HepG2 (cell line): Measurements from ENCODE around the gene PDPK1. TPM values are rescaled to one million over a fixed set of nuclear protein-coding genes. Genes with fewer than 3 reads are reported as not detected.

Experiments
- HHEX ChIP-seq: IDR thresholded peaks from 2 replicates; pipeline ENCODE4 v1.6.1; 2016; ENCODE audit warnings: control low read depth
- KLF13 ChIP-seq: sonication (generic); formaldehyde crosslinking; IDR thresholded peaks from 2 replicates; pipeline ENCODE4 v1.4.0; 2020; ENCODE audit warnings: mild to moderate bottlenecking, missing genetic modification reagents
- MTF1 ChIP-seq: sonication (generic); formaldehyde crosslinking; IDR thresholded peaks from 2 replicates; pipeline ENCODE4 v1.5.0; 2020; ENCODE audit warnings: missing genetic modification reagents
- NBN ChIP-seq: fragments of 450-650 bp; conservative IDR thresholded peaks from 2 replicates; pipeline ENCODE4 v1.6.1; 2017
- SCMH1 ChIP-seq: sonication (generic); formaldehyde crosslinking; IDR thresholded peaks from 2 replicates; pipeline ENCODE4 v1.9.0; 2021; ENCODE audit warnings: missing genetic modification reagents, mild to moderate bottlenecking, borderline replicate concordance
- TEAD2 ChIP-seq: sonication (generic); formaldehyde crosslinking; IDR thresholded peaks from 2 replicates; pipeline ENCODE4 v1.9.0; 2021; ENCODE audit warnings: missing genetic modification reagents
- ZNF180 ChIP-seq: sonication (generic); formaldehyde crosslinking; IDR thresholded peaks from 2 replicates; pipeline ENCODE4 v1.4.0; 2020; ENCODE audit warnings: low read depth, missing genetic modification reagents, borderline replicate concordance
- polyA plus RNA-seq, 8 experiments: library from polyadenylated mRNA; depleted of rRNA in 3 of 8; stranded (reverse) in 7 of 8; unstranded in 1 of 8; fragments of >200 nt; fragmentation: Illumina TruSeq in 4 of 8; extraction: Trizol in 4 of 8; gene quantifications; 2 replicates each; pipeline versions ENCODE4 v1.2.1 to v1.2.3, GENCODE V29; 2011 to 2016; ENCODE audit warnings: low read depth in 4 of 8, missing spikeins in 1 of 8, mixed read lengths in 1 of 8; ENCODE audit not compliant: insufficient read depth in 1 of 8
- total RNA-seq, 5 experiments: library from RNA; depleted of rRNA; stranded (reverse); fragments of >200 nt; fragmentation: Illumina TruSeq; extraction: Trizol; gene quantifications; 2 replicates each; pipeline ENCODE4 v1.2.3, GENCODE V29; 2016; ENCODE audit warnings: low read depth in 1 of 5
- TF ChIP-seq, protein P1 (sequence below): sonication (generic); formaldehyde crosslinking; IDR thresholded peaks from 2 replicates; pipeline ENCODE4 v1.4.0; 2020; ENCODE audit warnings: missing genetic modification reagents, borderline replicate concordance
- TF ChIP-seq, protein P2 (sequence below): IDR thresholded peaks from 2 replicates; pipeline ENCODE4 v1.6.1; 2016; ENCODE audit warnings: missing biosample characterization, missing genetic modification reagents, low read depth
- TF ChIP-seq, protein P3 (sequence below): sonication (generic); formaldehyde crosslinking; conservative IDR thresholded peaks from 2 replicates; pipeline ENCODE4 v1.4.0; 2020; ENCODE audit warnings: mild to moderate bottlenecking, missing genetic modification reagents, moderate library complexity
- TF ChIP-seq, protein P4 (sequence below): sonication (generic); formaldehyde crosslinking; IDR thresholded peaks from 2 replicates; pipeline ENCODE4 v1.4.0; 2020; ENCODE audit warnings: missing genetic modification reagents
- TF ChIP-seq, protein P5 (sequence below): sonication (generic); formaldehyde crosslinking; IDR thresholded peaks from 2 replicates; pipeline ENCODE4 v1.9.0; 2021; ENCODE audit warnings: missing genetic modification reagents, borderline replicate concordance
- TF ChIP-seq, protein P6 (sequence below): IDR thresholded peaks from 2 replicates; pipeline ENCODE4 v1.6.1; 2018; ENCODE audit warnings: missing genetic modification reagents

The PDPK1 gene
- total and polyA plus RNA-seq, 2 of the 13 experiments (the other 11 are each of a cell fraction or from before 2014, with no cell fraction given), result 59.6 to 129 TPM

DNA sequence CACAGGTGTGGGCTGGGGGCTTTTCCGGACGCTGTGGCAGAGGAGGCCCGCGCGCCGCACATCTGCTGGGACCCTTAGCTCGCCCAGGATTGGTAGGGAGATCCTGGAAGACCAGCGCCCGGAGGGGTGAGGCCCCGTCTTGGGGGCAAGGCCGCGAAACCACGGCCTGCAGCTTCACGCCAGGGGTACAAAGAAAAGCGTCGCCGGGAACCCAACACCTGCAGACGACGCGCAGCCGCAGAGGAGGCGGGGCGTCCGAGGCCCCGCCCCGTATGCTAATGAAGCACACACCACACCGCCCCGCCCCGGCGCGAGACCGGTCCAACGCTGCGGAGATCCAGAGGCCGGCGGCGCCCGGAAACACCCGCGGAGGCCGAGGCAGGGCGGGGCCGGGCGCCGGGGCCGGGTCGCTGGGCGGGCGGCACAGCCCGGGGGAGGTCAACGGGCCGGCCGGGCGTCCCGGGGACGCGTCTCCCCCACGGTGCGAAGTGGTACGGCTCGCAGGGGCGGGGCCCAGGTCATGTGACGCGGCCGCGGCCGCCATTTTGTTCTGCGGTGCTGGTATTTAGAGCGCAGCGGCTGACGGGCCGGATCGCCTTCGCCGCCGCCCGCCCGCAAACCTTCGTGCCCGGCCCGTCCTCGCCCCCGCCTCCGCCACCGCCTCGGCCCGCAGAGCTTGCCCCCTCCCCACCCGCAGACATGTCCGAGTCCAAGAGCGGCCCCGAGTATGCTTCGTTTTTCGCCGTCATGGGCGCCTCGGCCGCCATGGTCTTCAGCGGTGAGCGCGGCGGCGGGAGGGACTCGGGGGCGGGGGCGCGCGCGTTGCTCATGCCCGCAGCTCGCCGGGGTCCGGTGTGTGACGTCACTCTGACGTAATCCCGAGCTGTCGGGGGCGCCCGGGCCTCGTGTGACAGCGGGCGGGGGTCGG, 24.2 kb upstream of the PDPK1 start, which contains the start of gene ATP6V0C (continued):
- TF ChIP-seq, protein P1, sequence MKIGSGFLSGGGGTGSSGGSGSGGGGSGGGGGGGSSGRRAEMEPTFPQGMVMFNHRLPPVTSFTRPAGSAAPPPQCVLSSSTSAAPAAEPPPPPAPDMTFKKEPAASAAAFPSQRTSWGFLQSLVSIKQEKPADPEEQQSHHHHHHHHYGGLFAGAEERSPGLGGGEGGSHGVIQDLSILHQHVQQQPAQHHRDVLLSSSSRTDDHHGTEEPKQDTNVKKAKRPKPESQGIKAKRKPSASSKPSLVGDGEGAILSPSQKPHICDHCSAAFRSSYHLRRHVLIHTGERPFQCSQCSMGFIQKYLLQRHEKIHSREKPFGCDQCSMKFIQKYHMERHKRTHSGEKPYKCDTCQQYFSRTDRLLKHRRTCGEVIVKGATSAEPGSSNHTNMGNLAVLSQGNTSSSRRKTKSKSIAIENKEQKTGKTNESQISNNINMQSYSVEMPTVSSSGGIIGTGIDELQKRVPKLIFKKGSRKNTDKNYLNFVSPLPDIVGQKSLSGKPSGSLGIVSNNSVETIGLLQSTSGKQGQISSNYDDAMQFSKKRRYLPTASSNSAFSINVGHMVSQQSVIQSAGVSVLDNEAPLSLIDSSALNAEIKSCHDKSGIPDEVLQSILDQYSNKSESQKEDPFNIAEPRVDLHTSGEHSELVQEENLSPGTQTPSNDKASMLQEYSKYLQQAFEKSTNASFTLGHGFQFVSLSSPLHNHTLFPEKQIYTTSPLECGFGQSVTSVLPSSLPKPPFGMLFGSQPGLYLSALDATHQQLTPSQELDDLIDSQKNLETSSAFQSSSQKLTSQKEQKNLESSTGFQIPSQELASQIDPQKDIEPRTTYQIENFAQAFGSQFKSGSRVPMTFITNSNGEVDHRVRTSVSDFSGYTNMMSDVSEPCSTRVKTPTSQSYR (CRISPR knock-in tag), result no peak
- TF ChIP-seq NBN (no peak), SCMH1 (CRISPR knock-in tag) (no peak), HHEX (CRISPR knock-in tag) (no peak), ZNF180 (CRISPR knock-in tag) (0 out of 2 replicates have a peak, but pooled peaks have one; percentile 34), MTF1 (no peak), TEAD2 (CRISPR knock-in tag) (no peak), KLF13 (CRISPR knock-in tag) (no peak)
- TF ChIP-seq, protein P2, sequence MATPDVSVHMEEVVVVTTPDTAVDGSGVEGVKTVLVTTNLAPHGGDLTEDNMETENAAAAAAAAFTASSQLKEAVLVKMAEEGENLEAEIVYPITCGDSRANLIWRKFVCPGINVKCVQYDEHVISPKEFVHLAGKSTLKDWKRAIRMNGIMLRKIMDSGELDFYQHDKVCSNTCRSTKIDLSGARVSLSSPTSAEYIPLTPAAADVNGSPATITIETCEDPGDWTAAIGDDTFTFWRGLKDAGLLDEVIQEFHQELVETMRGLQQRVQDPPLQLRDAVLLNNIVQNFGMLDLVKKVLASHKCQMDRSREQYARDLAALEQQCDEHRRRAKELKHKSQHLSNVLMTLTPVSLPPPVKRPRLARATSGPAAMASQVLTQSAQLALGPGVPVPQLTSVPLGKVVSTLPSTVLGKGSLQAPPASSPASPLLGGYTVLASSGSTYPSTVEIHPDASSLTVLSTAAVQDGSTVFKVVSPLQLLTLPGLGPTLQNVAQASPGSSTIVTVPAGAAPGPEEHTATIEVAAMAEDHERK (CRISPR knock-in tag), result no peak
- TF ChIP-seq, protein P3, sequence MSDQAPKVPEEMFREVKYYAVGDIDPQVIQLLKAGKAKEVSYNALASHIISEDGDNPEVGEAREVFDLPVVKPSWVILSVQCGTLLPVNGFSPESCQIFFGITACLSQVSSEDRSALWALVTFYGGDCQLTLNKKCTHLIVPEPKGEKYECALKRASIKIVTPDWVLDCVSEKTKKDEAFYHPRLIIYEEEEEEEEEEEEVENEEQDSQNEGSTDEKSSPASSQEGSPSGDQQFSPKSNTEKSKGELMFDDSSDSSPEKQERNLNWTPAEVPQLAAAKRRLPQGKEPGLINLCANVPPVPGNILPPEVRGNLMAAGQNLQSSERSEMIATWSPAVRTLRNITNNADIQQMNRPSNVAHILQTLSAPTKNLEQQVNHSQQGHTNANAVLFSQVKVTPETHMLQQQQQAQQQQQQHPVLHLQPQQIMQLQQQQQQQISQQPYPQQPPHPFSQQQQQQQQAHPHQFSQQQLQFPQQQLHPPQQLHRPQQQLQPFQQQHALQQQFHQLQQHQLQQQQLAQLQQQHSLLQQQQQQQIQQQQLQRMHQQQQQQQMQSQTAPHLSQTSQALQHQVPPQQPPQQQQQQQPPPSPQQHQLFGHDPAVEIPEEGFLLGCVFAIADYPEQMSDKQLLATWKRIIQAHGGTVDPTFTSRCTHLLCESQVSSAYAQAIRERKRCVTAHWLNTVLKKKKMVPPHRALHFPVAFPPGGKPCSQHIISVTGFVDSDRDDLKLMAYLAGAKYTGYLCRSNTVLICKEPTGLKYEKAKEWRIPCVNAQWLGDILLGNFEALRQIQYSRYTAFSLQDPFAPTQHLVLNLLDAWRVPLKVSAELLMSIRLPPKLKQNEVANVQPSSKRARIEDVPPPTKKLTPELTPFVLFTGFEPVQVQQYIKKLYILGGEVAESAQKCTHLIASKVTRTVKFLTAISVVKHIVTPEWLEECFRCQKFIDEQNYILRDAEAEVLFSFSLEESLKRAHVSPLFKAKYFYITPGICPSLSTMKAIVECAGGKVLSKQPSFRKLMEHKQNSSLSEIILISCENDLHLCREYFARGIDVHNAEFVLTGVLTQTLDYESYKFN (CRISPR knock-in tag), result no peak
- TF ChIP-seq, protein P4, sequence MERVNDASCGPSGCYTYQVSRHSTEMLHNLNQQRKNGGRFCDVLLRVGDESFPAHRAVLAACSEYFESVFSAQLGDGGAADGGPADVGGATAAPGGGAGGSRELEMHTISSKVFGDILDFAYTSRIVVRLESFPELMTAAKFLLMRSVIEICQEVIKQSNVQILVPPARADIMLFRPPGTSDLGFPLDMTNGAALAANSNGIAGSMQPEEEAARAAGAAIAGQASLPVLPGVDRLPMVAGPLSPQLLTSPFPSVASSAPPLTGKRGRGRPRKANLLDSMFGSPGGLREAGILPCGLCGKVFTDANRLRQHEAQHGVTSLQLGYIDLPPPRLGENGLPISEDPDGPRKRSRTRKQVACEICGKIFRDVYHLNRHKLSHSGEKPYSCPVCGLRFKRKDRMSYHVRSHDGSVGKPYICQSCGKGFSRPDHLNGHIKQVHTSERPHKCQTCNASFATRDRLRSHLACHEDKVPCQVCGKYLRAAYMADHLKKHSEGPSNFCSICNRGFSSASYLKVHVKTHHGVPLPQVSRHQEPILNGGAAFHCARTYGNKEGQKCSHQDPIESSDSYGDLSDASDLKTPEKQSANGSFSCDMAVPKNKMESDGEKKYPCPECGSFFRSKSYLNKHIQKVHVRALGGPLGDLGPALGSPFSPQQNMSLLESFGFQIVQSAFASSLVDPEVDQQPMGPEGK (CRISPR knock-in tag), result peak; percentile 2; the same call in 1 of the 2 replicates
- TF ChIP-seq, protein P5, sequence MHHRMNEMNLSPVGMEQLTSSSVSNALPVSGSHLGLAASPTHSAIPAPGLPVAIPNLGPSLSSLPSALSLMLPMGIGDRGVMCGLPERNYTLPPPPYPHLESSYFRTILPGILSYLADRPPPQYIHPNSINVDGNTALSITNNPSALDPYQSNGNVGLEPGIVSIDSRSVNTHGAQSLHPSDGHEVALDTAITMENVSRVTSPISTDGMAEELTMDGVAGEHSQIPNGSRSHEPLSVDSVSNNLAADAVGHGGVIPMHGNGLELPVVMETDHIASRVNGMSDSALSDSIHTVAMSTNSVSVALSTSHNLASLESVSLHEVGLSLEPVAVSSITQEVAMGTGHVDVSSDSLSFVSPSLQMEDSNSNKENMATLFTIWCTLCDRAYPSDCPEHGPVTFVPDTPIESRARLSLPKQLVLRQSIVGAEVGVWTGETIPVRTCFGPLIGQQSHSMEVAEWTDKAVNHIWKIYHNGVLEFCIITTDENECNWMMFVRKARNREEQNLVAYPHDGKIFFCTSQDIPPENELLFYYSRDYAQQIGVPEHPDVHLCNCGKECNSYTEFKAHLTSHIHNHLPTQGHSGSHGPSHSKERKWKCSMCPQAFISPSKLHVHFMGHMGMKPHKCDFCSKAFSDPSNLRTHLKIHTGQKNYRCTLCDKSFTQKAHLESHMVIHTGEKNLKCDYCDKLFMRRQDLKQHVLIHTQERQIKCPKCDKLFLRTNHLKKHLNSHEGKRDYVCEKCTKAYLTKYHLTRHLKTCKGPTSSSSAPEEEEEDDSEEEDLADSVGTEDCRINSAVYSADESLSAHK (CRISPR knock-in tag), result no peak
- TF ChIP-seq, protein P6, sequence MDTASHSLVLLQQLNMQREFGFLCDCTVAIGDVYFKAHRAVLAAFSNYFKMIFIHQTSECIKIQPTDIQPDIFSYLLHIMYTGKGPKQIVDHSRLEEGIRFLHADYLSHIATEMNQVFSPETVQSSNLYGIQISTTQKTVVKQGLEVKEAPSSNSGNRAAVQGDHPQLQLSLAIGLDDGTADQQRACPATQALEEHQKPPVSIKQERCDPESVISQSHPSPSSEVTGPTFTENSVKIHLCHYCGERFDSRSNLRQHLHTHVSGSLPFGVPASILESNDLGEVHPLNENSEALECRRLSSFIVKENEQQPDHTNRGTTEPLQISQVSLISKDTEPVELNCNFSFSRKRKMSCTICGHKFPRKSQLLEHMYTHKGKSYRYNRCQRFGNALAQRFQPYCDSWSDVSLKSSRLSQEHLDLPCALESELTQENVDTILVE (CRISPR knock-in tag), result peak; percentile 96
